HepG2 (cell line): Measurements from ENCODE around the gene ARHGEF4. TPM values are rescaled to one million over a fixed set of nuclear protein-coding genes. Genes with fewer than 3 reads are reported as not detected.

Source experiments
- KMT2A ChIP-seq: sonication (generic); formaldehyde crosslinking; IDR thresholded peaks from 2 replicates; pipeline ENCODE4 v1.4.0; 2020; ENCODE audit warnings: missing genetic modification reagents
- MBD4 ChIP-seq: IDR thresholded peaks from 2 replicates; pipeline ENCODE4 v1.6.1; 2012; ENCODE audit warnings: low read length, inconsistent platforms, borderline replicate concordance
- PAX8 ChIP-seq: sonication (generic); formaldehyde crosslinking; IDR thresholded peaks from 2 replicates; pipeline ENCODE4 v1.8.0; 2022; ENCODE audit warnings: mild to moderate bottlenecking, missing genetic modification reagents, borderline replicate concordance
- POGZ ChIP-seq: sonication (generic); formaldehyde crosslinking; IDR thresholded peaks from 2 replicates; pipeline ENCODE4 v1.4.0; 2020; ENCODE audit warnings: mild to moderate bottlenecking, missing genetic modification reagents
- RFX1 ChIP-seq: fragments of 450-650 bp; IDR thresholded peaks from 2 replicates; pipeline ENCODE4 v1.6.1; 2017
- RFXAP ChIP-seq: sonication (generic); formaldehyde crosslinking; IDR thresholded peaks from 2 replicates; pipeline ENCODE4 v1.4.0; 2020; ENCODE audit warnings: missing genetic modification reagents, borderline replicate concordance
- SRSF1 ChIP-seq: fragments of 200-400 bp; formaldehyde crosslinking; optimal IDR thresholded peaks from 2 replicates; pipeline ENCODE3; 2017; ENCODE audit warnings: mild to moderate bottlenecking, low read depth, low read length, moderate library complexity
- ZBTB40 ChIP-seq, 2 experiments: fragments of 450-650 bp in 1 of 2; sonication (generic) in 1 of 2; formaldehyde crosslinking in 1 of 2; IDR thresholded peaks; 2 replicates each; pipeline versions ENCODE4 v1.6.1 to v1.8.0; 2016 to 2022; ENCODE audit warnings: antibody characterized with exemption in 1 of 2, mild to moderate bottlenecking in 1 of 2, missing genetic modification reagents in 1 of 2
- ZBTB8A ChIP-seq: sonication (generic); formaldehyde crosslinking; IDR thresholded peaks from 2 replicates; pipeline ENCODE4 v1.4.0; 2020; ENCODE audit warnings: mild to moderate bottlenecking, low read depth, missing genetic modification reagents, borderline replicate concordance
- ZNF720 ChIP-seq: sonication (generic); formaldehyde crosslinking; IDR thresholded peaks from 2 replicates; pipeline ENCODE4 v1.4.0; 2020; ENCODE audit warnings: missing genetic modification reagents
- polyA plus RNA-seq, 8 experiments: library from polyadenylated mRNA; depleted of rRNA in 3 of 8; stranded (reverse) in 7 of 8; unstranded in 1 of 8; fragments of >200 nt; fragmentation: Illumina TruSeq in 4 of 8; extraction: Trizol in 4 of 8; gene quantifications; 2 replicates each; pipeline versions ENCODE4 v1.2.1 to v1.2.3, GENCODE V29; 2011 to 2016; ENCODE audit warnings: low read depth in 4 of 8, missing spikeins in 1 of 8, mixed read lengths in 1 of 8; ENCODE audit not compliant: insufficient read depth in 1 of 8
- total RNA-seq, 5 experiments: library from RNA; depleted of rRNA; stranded (reverse); fragments of >200 nt; fragmentation: Illumina TruSeq; extraction: Trizol; gene quantifications; 2 replicates each; pipeline ENCODE4 v1.2.3, GENCODE V29; 2016; ENCODE audit warnings: low read depth in 1 of 5
- TF ChIP-seq, protein P1 (sequence below): sonication (generic); formaldehyde crosslinking; IDR thresholded peaks from 2 replicates; pipeline ENCODE4 v1.5.1; 2020; ENCODE audit warnings: missing genetic modification reagents, mild to moderate bottlenecking, borderline replicate concordance
- TF ChIP-seq, protein P2 (sequence below): sonication (generic); formaldehyde crosslinking; IDR thresholded peaks from 2 replicates; pipeline ENCODE4 v1.5.1; 2020; ENCODE audit warnings: missing genetic modification reagents, mild to moderate bottlenecking, borderline replicate concordance
- TF ChIP-seq, protein P3 (sequence below): sonication (generic); formaldehyde crosslinking; IDR thresholded peaks from 2 replicates; pipeline ENCODE4 v1.4.0; 2020; ENCODE audit warnings: missing genetic modification reagents

The ARHGEF4 gene
- total and polyA plus RNA-seq, 2 of the 13 experiments (the other 11 are each of a cell fraction or from before 2014, with no cell fraction given): 0.11 to 0.13 TPM

GRCh38 chr2:131093696-131094462, 257.2 kb downstream of the ARHGEF4 start (continued):
- TF ChIP-seq ZBTB40 (IDR thresholded peaks at IDR 0.05) (no peak; the same call in 1 of the 2 replicates), ZBTB40 (CRISPR knock-in tag; IDR thresholded peaks at IDR 0.05) (no peak), RFX1 (no peak), KMT2A (CRISPR knock-in tag) (no peak; the same call in 1 of the 2 replicates), RFXAP (CRISPR knock-in tag) (0 out of 2 replicates have a peak, but pooled peaks have one; percentile 17), ZNF720 (CRISPR knock-in tag) (no peak), ZBTB8A (CRISPR knock-in tag) (no peak), MBD4 (0 out of 2 replicates have a peak, but pooled peaks have one; percentile 33), POGZ (CRISPR knock-in tag) (no peak), PAX8 (no peak), SRSF1 (peak; percentile 84)
- TF ChIP-seq, protein P1, sequence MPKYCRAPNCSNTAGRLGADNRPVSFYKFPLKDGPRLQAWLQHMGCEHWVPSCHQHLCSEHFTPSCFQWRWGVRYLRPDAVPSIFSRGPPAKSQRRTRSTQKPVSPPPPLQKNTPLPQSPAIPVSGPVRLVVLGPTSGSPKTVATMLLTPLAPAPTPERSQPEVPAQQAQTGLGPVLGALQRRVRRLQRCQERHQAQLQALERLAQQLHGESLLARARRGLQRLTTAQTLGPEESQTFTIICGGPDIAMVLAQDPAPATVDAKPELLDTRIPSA (CRISPR knock-in tag): no peak
- TF ChIP-seq, protein P2, sequence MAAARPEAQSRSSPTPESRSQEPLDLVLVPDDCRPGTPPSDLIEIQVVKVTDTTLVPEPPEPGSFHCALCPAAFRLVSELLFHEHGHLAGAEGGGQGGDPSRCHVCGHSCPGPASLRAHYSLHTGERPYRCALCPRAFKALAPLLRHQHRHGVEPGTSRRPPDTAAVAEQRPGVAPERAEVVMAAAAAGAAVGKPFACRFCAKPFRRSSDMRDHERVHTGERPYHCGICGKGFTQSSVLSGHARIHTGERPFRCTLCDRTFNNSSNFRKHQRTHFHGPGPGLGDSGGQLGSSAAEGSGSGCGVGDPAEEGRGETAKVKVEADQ (CRISPR knock-in tag): no peak
- TF ChIP-seq, protein P3, sequence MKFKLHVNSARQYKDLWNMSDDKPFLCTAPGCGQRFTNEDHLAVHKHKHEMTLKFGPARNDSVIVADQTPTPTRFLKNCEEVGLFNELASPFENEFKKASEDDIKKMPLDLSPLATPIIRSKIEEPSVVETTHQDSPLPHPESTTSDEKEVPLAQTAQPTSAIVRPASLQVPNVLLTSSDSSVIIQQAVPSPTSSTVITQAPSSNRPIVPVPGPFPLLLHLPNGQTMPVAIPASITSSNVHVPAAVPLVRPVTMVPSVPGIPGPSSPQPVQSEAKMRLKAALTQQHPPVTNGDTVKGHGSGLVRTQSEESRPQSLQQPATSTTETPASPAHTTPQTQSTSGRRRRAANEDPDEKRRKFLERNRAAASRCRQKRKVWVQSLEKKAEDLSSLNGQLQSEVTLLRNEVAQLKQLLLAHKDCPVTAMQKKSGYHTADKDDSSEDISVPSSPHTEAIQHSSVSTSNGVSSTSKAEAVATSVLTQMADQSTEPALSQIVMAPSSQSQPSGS (CRISPR knock-in tag): no peak
